ENCODE results near the gene LRRC72. TPM values are rescaled to one million over a fixed set of nuclear protein-coding genes. Genes with fewer than 3 reads are reported as not detected.
"Not testable (repeated sequence)": the region's sequence is repeated elsewhere in the genome, so short reads cannot be mapped to it uniquely, and the experiment has no call there.

Gene LRRC72
- total RNA-seq, 1 donor from 2014 or later, result not detected

DNA sequence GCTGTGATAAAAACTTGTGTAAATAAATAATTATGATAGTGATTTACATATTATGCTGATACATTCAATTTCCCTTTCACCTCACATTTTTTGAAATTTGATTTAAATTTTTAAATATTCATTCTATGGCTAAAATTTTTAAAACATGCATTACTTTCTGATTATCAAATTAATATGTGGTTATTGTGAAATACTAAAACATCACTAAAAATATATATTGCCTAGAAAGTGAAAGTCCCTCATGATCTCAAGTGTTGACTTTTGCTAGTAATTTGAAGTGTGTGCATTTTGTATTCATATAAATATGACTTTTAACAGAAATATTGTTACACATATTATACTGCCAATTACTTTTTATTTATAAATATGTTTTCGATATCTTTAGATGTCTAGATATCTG, 3.1 kb downstream of the LRRC72 start:
- no peak for DNase-seq

DNA sequence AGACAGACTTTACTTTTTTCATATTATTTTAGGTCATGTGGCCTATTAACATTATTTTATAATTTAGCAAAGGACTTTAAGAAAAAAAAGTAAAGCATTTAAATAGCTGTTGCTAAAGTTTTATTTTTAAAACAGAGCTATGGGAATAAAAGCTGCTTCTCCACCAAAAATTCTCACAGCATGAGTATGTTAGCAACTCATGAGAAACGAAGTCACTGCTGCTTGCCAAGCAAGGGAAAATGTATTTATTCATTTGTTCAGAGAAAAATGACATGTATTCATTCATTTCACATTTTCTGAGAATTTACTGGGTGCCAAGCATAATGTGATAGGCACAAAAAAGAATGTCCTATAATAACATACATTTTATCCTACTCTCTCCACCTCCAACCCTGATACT, 5.1 kb downstream of the LRRC72 start:
- no peak for DNase-seq

DNA sequence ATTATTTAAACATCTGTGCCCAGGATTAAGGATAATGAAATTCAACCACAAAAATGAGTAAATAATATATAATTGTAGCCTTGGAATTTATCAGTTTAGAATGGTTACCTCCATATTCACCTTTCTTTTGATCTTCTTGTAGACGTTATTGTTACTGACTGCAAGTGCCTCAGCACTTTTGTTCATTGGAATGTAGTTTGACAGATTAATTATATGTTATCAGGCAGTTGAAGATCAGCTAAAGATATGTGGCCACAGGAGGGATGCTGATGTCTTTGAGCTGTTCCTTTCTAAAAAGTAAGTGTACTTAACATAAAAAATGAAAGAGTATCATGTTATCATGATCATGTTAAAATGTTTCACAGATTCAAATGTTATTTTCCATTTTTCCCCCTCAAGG, 5.6 kb downstream of the LRRC72 start:
- no peak for DNase-seq

DNA sequence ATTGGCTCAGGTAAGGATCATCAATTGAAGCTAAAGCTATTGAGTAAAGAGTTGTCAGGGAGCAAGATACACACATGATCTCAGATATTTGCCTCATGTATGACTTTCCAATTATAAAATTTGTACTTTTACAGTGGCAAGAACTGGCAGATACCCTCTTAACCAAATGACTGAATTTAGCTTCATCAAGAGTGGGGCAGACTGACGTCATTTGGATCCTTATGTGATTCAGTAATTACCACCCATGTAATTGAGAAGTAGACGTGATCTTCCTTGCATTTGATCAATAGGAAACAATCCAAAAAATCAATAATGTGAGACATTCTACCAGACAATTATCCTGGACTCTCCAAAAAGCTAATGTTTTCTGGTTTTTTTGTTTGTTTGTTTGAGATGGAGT, 8.9 kb downstream of the LRRC72 start:
- no peak for DNase-seq

DNA sequence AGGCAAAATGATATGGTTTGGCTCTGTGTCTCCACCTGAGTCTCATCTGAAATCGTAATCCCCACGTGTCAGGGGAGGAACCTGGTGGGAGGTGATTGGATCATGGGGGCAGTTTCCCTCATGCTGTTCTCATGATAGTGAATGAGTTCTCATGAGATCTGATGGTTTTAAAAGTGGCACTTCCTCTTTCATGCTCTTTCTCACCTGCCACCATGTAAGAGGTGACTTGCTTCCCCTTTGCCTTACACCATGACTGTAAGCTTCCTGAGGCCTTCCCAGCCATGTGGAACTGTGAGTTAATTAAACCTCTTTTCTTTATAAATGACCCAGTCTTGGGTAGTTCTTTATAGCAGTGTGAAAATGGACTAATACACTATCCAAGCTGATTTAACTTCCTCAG, 13.9 kb downstream of the LRRC72 start:
- not testable (repeated sequence) for DNase-seq

DNA sequence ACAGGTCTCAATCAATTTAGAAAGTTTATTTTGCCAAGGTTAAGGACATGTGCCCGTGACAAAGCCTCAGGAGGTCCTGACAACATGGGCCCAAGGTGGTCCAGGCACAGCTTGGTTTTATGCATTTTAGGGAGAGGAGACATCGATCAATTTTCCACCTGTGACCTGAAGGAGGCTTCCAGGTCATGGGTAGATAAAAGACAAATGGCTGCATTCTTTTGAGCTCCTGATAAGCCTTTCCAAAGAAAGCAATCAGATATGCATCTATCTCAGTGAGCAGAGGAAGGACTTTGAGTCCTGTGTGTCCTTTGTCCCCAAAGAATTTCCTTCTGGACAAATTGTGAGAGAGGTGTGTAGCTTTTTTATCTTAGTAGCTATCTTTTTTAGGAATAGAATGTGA, 15.8 kb downstream of the LRRC72 start:
- DNase-seq, result no peak

DNA sequence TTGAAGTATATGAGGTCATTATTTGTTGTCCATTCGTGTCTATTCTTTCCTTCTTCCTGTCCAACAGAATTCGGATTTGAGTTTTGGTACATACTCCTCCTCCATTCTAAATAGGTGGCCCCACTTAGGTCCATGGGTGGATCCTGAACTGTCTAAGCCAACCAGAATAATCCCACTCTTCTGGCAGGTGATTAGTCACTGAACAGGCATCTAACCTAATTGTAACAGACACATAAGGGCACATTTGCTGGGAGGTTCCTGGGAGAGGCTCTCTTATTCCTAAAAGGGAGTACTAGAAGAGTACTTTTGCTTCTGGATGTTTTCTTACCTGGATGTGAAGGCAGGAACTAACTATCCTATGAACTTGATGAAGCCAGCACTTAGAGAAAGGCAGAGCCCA, 16.8 kb downstream of the LRRC72 start:
- no peak for DNase-seq

DNA sequence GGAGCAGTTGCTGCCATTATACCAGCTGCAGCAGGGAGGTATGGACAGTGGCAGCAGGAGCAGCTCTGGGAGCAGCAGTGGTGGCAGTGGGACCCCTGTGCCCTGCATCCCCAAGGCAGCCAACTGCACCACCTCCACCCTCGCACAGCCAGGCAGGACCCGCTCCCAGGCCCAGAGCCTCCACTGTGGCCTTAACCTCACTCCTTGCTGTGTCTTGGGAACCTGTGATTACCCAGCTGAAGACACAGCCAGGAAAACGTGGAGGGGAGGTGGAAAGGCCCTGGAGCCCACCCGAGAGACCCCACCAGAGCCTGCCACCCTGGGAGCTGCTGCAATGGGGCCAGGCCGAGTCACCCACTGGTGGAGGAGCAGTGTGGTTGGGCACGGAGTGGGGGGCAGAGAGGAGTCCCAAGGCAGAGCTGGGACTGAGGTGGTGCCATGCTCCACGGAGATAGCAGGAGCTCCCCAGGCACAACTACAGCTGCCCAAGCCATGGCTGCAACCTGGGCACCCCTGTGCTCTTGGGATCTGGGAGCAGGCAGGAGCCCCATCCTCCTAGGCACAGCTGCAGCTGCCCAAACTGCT, 20.4 kb downstream of the LRRC72 start:
- no peak for DNase-seq

DNA sequence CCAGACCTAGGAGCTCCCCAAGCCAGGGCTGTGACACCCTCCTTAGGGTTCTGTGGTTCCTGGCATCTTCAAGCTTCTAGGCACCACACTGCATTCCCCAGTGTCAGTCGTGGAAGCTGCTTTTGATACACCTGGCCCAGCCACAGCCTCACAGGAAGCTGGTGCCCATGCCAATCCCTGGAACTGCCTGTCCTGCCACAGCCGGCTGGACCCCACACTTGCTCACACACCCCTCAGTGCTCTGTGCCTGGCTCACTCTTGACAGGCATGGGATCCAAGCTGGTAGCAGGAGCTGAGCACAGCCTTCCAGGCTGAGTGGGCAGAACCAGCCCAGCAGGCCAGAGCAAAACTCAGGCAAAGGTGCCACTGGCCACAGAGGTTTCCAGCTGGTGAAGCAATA, 21.8 kb downstream of the LRRC72 start:
- DNase-seq, result no peak

DNA sequence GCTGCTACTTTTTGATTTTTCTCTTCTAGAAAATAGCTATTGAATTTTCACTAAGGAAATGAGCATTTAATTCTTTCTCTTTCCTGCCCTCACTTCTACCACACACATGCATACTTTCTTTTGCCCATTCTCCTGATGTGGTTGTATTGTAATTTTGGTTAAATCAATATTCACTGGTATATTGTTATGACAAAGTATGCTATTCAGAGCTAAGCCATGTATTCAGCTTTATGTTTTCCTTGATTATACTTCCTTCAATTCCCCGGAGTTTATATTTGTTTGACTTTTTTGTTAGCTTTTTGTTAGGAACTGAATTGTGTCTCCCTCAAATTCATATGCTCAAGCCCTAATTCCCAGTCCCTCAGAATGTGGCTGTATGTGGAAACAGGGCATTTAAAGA, 24.0 kb downstream of the LRRC72 start:
- no peak for DNase-seq

DNA sequence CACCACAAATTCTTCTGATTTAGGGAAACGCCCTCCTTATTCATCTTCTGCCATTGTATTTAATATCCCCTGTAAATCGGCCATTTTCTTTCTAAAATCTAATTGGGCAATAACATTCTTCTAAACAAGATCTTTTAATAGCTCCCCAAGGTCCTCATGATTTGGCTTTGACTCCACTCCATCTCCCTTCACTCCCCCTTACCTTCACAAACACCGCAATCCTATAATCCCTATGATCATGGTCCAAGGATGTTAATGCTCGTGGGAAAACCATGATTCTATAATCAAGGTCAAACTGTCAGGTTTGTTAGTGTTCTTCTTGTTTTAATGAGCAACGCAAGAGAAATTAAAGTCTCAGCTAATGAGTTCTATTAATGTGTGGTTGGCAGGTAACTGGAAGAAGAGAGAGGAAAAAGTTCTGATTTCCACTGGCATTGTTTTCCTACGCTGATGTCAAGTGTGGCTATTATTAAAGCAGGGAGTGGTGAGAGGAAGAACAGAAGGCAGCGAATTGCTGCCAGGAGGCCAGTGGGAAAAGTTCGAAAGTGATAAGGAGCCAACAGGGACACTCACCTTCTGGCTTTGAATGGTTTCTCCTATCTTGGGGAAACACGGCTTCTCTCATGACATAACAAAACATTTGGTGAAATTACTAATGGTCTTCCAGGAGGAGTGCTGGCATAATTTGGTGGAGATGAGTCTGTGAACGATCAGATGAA, 28.1 kb downstream of the LRRC72 start:
- no peak for DNase-seq

DNA sequence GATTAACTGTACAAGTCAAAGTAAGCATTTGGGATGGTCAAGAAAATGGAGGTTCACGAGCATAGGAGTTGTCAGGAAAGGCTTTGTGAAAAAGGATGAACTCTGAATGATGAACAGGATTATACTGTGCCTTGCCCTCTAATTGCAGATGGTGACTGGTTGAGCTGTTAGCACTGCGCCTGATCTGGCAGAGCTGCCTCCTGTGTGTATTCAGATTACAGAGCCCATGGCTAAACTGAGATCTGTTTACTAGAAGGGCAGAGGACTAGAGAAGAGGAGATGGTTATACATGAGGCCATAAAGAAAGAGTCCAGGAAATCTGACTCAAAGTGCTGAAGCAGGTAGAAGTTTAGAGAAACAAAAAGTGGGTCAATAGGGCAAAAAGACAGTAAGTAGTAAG, 29.7 kb downstream of the LRRC72 start:
- DNase-seq, result no peak

DNA sequence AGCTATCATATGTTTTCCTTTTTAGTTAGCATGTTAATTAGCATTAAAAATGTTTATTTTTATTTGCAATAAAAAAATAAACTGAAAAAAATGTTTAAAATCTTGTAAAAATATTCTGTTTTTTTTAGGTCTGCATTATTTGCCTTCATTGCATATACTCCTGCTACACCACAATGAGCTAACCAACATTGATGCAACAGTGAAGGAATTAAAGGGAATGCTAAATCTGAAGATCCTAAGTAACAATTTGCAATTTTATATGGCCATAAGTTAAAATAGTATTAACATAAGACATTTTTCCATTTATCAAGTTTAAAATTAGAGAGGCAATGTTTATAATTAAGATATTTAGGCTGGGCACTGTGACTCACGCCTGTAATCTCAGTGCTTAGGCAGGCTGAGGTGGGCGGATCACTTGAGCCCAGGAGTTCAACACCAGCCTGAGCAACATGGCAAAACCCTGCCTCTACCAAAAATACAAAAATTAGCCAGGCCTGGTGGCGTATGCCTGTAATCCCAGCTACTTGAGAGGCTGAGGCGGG, 32.2 kb downstream of the LRRC72 start:
- DNase-seq, result no peak

DNA sequence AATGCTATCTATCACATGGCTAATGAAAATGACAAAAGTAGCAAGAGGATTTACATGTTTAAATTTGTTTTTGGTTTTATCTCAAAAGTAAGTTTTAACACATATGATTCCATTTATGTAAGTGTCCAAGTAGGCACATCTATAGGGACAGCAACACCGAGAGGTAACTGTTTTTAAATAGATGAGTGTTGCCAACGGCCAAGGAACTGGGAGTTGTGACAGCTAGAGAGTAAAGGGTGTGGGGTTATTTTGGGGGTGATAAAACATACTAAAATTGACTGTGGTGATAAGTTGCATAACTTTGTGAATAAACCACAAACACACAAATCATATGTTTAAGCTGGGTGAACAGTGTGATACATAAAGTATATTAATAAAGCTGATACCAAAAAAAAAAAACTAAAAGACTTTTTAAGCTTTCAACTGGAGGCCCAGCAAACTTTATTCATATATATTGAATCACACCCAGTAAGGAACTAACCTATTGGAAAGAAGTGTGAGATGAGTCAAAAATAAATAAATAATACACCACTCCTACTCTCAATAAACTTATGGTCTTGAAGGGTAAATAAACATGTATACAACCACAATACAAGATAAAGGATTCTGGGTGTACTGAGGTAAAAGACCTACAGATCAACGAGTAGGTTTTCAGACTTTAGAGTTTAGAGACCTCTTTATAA, 33.0 kb downstream of the LRRC72 start:
- no peak for DNase-seq

DNA sequence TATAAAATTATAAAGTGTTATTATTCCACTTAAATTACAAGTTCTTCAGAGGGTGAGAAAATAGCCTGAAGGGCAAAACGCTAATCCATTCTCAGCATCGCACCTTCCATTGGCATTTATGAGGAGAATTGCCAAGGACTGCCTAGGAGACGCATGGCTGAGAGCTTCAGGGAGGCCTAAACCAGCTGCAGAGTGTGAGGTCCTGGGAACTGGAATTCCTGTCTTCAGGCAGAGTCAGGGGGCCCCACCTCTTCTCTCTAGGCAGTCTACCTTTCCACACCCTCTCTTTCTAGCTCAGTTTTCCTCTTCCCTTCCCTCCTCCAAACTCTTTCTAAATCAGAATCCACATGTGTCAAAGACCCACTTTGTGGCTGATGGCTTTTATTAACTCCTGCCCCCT, 35.3 kb downstream of the LRRC72 start:
- DNase-seq, result no peak

DNA sequence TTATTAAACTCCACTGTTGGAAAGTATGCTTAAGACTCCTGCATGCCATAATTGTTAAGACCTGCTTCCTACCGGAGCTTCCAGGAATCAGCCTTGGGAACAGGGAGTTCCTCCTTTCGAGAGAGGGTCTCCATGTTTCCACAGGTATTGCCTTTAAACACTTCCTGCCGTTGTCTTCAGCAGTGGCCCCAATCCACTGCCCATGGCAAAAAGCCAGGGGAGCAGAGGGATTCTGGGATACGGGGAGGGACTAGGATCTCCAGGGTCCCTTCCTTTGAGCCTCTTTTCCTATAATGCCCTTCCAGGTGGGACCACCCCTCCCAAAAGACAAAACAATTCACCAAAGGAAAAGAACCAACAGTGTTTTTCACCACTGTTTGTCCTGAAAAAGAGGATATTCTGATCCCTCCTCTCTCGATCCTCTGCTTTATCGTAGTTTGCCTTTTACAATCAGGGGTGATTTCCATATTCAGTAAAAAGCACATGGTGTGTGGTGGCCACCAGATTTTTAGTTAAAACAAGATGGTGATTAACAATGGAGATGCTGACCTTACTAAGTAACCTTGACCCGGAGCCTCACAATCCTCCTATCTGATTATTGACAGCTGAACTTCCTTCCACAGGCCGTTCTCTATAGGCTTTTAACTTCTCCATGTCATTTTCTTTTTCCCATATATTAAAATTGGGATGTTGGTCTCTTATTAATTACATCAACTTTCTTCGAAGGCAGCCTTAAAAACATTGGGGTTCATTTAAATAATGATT, 36.0 kb downstream of the LRRC72 start:
- DNase-seq, result no peak

DNA sequence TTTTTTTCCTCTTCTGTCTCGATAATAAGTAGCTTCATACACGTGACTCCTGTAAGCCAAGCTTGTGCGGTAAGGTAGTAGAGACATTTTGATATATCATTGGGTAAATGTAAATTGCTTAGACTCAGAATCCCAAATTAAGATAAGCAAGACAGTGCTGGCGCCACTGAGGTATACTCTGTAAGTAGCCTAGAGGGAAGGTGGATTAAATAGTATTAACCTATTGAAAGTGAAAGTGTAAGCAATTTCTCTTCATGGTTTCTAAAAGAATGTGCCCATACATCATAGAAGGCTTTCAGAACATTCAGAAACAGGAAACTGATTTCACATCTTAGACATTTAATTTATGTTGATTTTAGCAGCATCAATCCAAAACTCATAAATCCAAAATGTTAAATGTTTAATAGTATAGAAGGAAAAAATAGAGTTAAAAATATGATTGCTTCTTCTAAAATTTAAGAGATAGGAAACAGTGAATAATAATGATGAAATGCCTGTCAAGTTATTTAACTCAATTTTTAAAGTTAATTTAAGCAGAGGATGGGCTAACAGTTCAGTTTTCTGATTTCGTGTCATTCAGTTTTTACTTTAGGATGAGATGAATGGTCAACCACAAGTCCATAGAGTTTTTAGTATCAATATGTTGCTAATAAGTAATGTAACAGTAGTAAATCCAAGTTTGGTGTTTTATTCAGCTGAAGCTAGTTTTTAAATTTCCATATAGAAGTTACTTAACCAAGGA, 36.8 kb downstream of the LRRC72 start:
- no peak for DNase-seq

DNA sequence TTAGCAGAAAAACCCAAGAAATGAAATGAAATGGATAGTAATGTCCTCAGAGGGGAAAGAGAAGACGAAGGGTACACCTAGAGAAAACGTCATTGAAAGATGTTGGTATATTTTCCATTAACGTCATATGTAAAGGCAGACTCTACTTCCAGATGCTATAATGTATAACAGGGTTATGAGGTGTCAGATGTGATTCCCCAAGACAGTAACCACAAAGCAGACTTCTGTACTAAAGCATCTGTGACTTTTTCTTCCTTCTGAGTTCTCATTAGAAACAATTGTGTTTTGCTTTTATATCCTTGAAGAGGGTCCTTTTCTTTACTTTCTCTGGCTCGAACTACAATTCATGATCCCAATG, 37.4 kb downstream of the LRRC72 start:
- DNase-seq, result no peak

DNA sequence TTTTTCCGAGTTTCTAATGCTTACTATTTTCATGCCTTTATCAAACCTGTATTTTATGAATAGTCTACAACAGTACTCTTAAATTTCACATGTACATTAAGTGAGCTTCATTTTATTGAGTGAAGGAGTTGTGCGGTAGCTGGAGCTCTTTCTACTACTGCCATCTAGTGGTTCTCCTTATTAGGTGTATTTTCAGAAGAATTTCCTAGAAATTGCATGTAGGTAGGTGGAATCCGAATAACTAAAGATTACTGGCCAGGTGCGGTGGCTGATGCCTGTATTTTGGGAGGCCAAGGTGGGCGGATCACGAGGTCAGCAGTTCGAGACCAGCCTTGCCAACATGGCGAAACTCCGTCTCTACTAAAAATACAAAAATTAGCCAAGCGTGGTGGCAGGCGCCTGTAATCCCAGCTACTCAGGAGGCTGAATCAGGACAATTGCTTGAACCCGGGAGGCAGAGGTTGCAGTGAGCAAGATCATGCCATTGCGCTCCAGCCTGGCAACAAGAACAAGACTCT, 38.3 kb downstream of the LRRC72 start:
- no peak for DNase-seq

DNA sequence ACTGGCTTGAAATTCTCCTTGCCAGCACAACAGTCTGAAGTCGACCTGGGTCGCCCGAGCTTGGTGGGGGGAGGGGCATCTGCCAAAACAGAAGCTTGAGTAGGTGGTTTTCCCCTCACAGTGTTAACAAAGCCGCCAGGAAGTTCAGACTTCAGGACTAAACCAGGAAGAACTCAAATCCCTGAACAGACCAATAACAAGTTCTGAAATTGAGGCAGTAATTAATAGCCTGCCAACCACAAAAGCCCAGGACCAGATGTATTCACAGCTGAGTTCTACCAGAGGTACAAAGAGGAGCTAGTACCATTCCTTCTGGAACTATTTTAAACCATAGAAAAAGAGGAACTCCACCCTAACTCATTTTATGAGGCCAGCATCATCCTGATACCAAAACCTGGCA, 45.3 kb downstream of the LRRC72 start:
- DNase-seq, result no peak

DNA sequence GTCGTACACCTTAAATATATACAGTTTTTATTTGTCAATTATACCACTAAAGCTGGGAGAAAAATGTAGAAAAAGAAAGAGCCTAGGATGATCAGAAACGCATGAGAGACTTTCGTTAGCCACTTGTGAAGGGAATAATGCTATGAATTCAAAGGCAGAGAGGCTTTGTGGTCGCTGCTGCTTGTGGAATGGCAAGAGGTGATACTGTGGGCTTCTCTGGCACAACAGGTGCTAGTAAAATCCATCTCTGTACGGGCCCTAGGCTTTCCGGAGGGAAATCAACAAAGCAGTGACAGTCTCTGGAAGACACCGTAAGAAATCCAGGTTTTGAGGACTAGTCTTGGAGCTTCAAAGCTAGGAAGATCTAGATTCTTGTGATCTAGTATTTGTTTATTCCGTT, 52.6 kb downstream of the LRRC72 start:
- DNase-seq, result no peak

DNA sequence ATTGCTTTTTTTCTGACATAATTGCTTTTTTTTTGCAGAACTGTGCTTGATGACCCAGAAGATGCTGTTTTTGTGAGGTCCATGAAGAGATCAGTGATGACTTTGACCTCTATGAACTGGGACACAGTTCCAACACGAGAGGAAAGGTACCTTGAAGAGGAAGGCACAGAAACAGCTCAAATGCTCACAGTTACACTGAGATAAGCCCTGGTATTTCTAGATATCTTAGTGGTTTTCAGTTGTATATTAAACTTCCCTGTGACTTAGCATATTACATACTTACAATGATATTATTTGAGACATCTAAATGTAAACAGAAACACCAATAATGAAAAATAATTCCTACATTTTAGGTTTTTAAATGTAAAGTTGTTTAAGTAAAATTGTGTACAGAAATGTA, 54.7 kb downstream of the LRRC72 start:
- no peak for DNase-seq
